ENCODE measurements around the gene FIBCD1. TPM values are rescaled to one million over a fixed set of nuclear protein-coding genes. Genes with fewer than 3 reads are reported as not detected.

FIBCD1 gene
- not detected in 2 replicates for total RNA-seq

- peaks cover 46% of the 10 kb centered on the region for H3K27me3 Mint-ChIP-seq (ENCODE audit: low read depth)
- H3K36me3 Mint-ChIP-seq (ENCODE audit: low read depth): no peaks in the 10 kb centered on the region
- peak; percentile 15 for DNase-seq (ENCODE audit: low spot score)
- peaks cover 1% of the 10 kb centered on the region for H3K4me1 Mint-ChIP-seq (ENCODE audit: low read depth)
- peak within 1 kb of the TSS; percentile 72 for H3K4me3 Mint-ChIP-seq (ENCODE audit: low read depth)
- intact Hi-C loops (cut with micrococcal nuclease): no loop called here
- H3K27ac Mint-ChIP-seq: no peak within 1 kb of the TSS
- no peaks in the 10 kb centered on the region for H3K9me3 Mint-ChIP-seq
These were observed at the start of gene FIBCD1 for GRCh38 chr9:130938652-130939404. TSS of gene FIBCD1 (minus strand) at chr9:130939247. CDS start at chr9:130938607, 640 bp downstream.

GRCh38 chr9:130988400-130988747 lies 49.3 kb upstream of the FIBCD1 start:
- no peak for DNase-seq (ENCODE audit: low spot score)
- H3K27me3 Mint-ChIP-seq (ENCODE audit: low read depth): no peaks in the 10 kb centered on the region
- H3K9me3 Mint-ChIP-seq: no peaks in the 10 kb centered on the region
- no peak overlapping the region for H3K27ac Mint-ChIP-seq
- H3K4me1 Mint-ChIP-seq (ENCODE audit: low read depth): no peaks in the 10 kb centered on the region
- H3K4me3 Mint-ChIP-seq (ENCODE audit: low read depth): no peak overlapping the region
- no peaks in the 10 kb centered on the region for H3K36me3 Mint-ChIP-seq (ENCODE audit: low read depth)
- intact Hi-C loops (cut with micrococcal nuclease): no loop called here

- no peak overlapping the region for H3K27ac Mint-ChIP-seq
- no peaks in the 10 kb centered on the region for H3K36me3 Mint-ChIP-seq (ENCODE audit: low read depth)
- no peaks in the 10 kb centered on the region for H3K4me1 Mint-ChIP-seq (ENCODE audit: low read depth)
- no peaks in the 10 kb centered on the region for H3K9me3 Mint-ChIP-seq
- no peaks in the 10 kb centered on the region for H3K27me3 Mint-ChIP-seq (ENCODE audit: low read depth)
- no peak overlapping the region for H3K4me3 Mint-ChIP-seq (ENCODE audit: low read depth)
- no peak for DNase-seq (ENCODE audit: low spot score)
- intact Hi-C loops (cut with micrococcal nuclease): no loop called here
These were observed 48.8 kb upstream of the FIBCD1 start for GRCh38 chr9:130987738-130988399.

- intact Hi-C loops (cut with micrococcal nuclease): no loop called here
- H3K9me3 Mint-ChIP-seq: no peaks in the 10 kb centered on the region
- no peaks in the 10 kb centered on the region for H3K27me3 Mint-ChIP-seq (ENCODE audit: low read depth)
These were observed 48.0 kb upstream of the FIBCD1 start for GRCh38 chr9:130987054-130987453.

GRCh38 chr9:130986356-130986965 lies 47.4 kb upstream of the FIBCD1 start:
- no peak for DNase-seq (ENCODE audit: low spot score)
- Mint-ChIP-seq H3K27ac (no peak overlapping the region), H3K9me3 (no peaks in the 10 kb centered on the region), H3K4me3 (ENCODE audit: low read depth) (no peak overlapping the region), H3K36me3 (ENCODE audit: low read depth) (no peaks in the 10 kb centered on the region), H3K4me1 (ENCODE audit: low read depth) (no peaks in the 10 kb centered on the region), H3K27me3 (ENCODE audit: low read depth) (no peaks in the 10 kb centered on the region)
- intact Hi-C loops (cut with micrococcal nuclease): no loop called here

More at GRCh38 chr9:130987054-130987453, 48.0 kb upstream of the FIBCD1 start:
- Mint-ChIP-seq H3K4me3 (ENCODE audit: low read depth) (no peak overlapping the region), H3K4me1 (ENCODE audit: low read depth) (no peaks in the 10 kb centered on the region), H3K27ac (no peak overlapping the region), H3K36me3 (ENCODE audit: low read depth) (no peaks in the 10 kb centered on the region)
- no peak for DNase-seq (ENCODE audit: low spot score)

GRCh38 chr9:130985606-130986162 lies 46.6 kb upstream of the FIBCD1 start:
- DNase-seq (ENCODE audit: low spot score): no peak
- Mint-ChIP-seq H3K9me3 (no peaks in the 10 kb centered on the region), H3K27ac (no peak overlapping the region), H3K27me3 (ENCODE audit: low read depth) (no peaks in the 10 kb centered on the region), H3K4me3 (ENCODE audit: low read depth) (no peak overlapping the region), H3K36me3 (ENCODE audit: low read depth) (no peaks in the 10 kb centered on the region), H3K4me1 (ENCODE audit: low read depth) (no peaks in the 10 kb centered on the region)
- intact Hi-C loops (cut with micrococcal nuclease): no loop called here

- H3K4me1 Mint-ChIP-seq (ENCODE audit: low read depth): no peaks in the 10 kb centered on the region
- H3K9me3 Mint-ChIP-seq: no peaks in the 10 kb centered on the region
- H3K4me3 Mint-ChIP-seq (ENCODE audit: low read depth): no peak overlapping the region
- DNase-seq (ENCODE audit: low spot score): no peak
- H3K27me3 Mint-ChIP-seq (ENCODE audit: low read depth): no peaks in the 10 kb centered on the region
- intact Hi-C loops (cut with micrococcal nuclease): no loop called here
- H3K36me3 Mint-ChIP-seq (ENCODE audit: low read depth): no peaks in the 10 kb centered on the region
- H3K27ac Mint-ChIP-seq: no peak overlapping the region
These were observed 46.0 kb upstream of the FIBCD1 start for GRCh38 chr9:130985029-130985428.

- H3K27me3 Mint-ChIP-seq (ENCODE audit: low read depth): no peaks in the 10 kb centered on the region
- intact Hi-C loops (cut with micrococcal nuclease): no loop called here
These were observed 45.5 kb upstream of the FIBCD1 start for GRCh38 chr9:130984521-130984920.

GRCh38 chr9:130983970-130984369 lies 44.9 kb upstream of the FIBCD1 start:
- no peak overlapping the region for H3K27ac Mint-ChIP-seq
- intact Hi-C loops (cut with micrococcal nuclease): no loop called here
- H3K4me1 Mint-ChIP-seq (ENCODE audit: low read depth): no peaks in the 10 kb centered on the region
- DNase-seq (ENCODE audit: low spot score): no peak
- H3K36me3 Mint-ChIP-seq (ENCODE audit: low read depth): no peaks in the 10 kb centered on the region
- no peaks in the 10 kb centered on the region for H3K9me3 Mint-ChIP-seq
- no peaks in the 10 kb centered on the region for H3K27me3 Mint-ChIP-seq (ENCODE audit: low read depth)
- H3K4me3 Mint-ChIP-seq (ENCODE audit: low read depth): no peak overlapping the region

More at GRCh38 chr9:130984521-130984920, 45.5 kb upstream of the FIBCD1 start:
- no peak overlapping the region for H3K27ac Mint-ChIP-seq
- no peak overlapping the region for H3K4me3 Mint-ChIP-seq (ENCODE audit: low read depth)
- no peaks in the 10 kb centered on the region for H3K9me3 Mint-ChIP-seq
- no peaks in the 10 kb centered on the region for H3K4me1 Mint-ChIP-seq (ENCODE audit: low read depth)
- DNase-seq (ENCODE audit: low spot score): no peak
- no peaks in the 10 kb centered on the region for H3K36me3 Mint-ChIP-seq (ENCODE audit: low read depth)

GRCh38 chr9:130983359-130983670 lies 44.3 kb upstream of the FIBCD1 start:
- no peak for DNase-seq (ENCODE audit: low spot score)
- Mint-ChIP-seq H3K4me1 (ENCODE audit: low read depth) (no peaks in the 10 kb centered on the region), H3K4me3 (ENCODE audit: low read depth) (no peak overlapping the region), H3K36me3 (ENCODE audit: low read depth) (no peaks in the 10 kb centered on the region), H3K9me3 (no peaks in the 10 kb centered on the region), H3K27ac (no peak overlapping the region), H3K27me3 (ENCODE audit: low read depth) (no peaks in the 10 kb centered on the region)
- intact Hi-C loops (cut with micrococcal nuclease): no loop called here

- H3K4me3 Mint-ChIP-seq (ENCODE audit: low read depth): no peak overlapping the region
These were observed 43.8 kb upstream of the FIBCD1 start for GRCh38 chr9:130982636-130983358.

GRCh38 chr9:130981756-130982137 lies 42.7 kb upstream of the FIBCD1 start:
- intact Hi-C loops (cut with micrococcal nuclease): no loop called here
- no peaks in the 10 kb centered on the region for H3K4me1 Mint-ChIP-seq (ENCODE audit: low read depth)
- DNase-seq (ENCODE audit: low spot score): no peak

More at GRCh38 chr9:130982636-130983358, 43.8 kb upstream of the FIBCD1 start:
- Mint-ChIP-seq H3K27me3 (ENCODE audit: low read depth) (no peaks in the 10 kb centered on the region), H3K4me1 (ENCODE audit: low read depth) (no peaks in the 10 kb centered on the region), H3K36me3 (ENCODE audit: low read depth) (no peaks in the 10 kb centered on the region), H3K9me3 (no peaks in the 10 kb centered on the region), H3K27ac (no peak overlapping the region)
- intact Hi-C loops (cut with micrococcal nuclease): no loop called here
- DNase-seq (ENCODE audit: low spot score): no peak

More at GRCh38 chr9:130981756-130982137, 42.7 kb upstream of the FIBCD1 start:
- Mint-ChIP-seq H3K9me3 (no peaks in the 10 kb centered on the region), H3K36me3 (ENCODE audit: low read depth) (no peaks in the 10 kb centered on the region), H3K27ac (no peak overlapping the region), H3K27me3 (ENCODE audit: low read depth) (no peaks in the 10 kb centered on the region), H3K4me3 (ENCODE audit: low read depth) (no peak overlapping the region)

All from activated T-helper 2 cell treated with anti-CD3 and anti-CD28 coated beads, Interferon-gamma antibody, Interleukin-2, Interleukin-4, amounts not matched to agents 10 μg/mL and 5 μg/mL and 100 μg/mL, durations not matched to agents 14 hours and 24 hours and 36 hours (primary cell).